ENCODE measurements around the gene RPAP2. TPM values are rescaled to one million over a fixed set of nuclear protein-coding genes. Genes with fewer than 3 reads are reported as not detected.
"Not testable (repeated sequence)": the region's sequence is repeated elsewhere in the genome, so short reads cannot be mapped to it uniquely, and the experiment has no call there.

RPAP2 gene
- total RNA-seq, 2 experiments from 2014 or later: 31.5 to 32.2 TPM

- intact Hi-C loops (cut with micrococcal nuclease): no loop called here
- H3K27ac Mint-ChIP-seq: no peak overlapping the region
Measured at GRCh38 chr1:92380867-92381266, 82.0 kb downstream of the RPAP2 start.

GRCh38 chr1:92393966-92394365 lies 95.1 kb downstream of the RPAP2 start:
- CTCF ChIA-PET; H3K27ac Mint-ChIP-seq; H3K4me3 Mint-ChIP-seq; H3K4me1 Mint-ChIP-seq (ENCODE audit: low read depth); ATAC-seq; intact Hi-C loops (cut with micrococcal nuclease); DNase-seq; POLR2A ChIA-PET; H3K27me3 Mint-ChIP-seq: not testable (repeated sequence)
- Mint-ChIP-seq H3K9me3 (peaks cover 36% of the 10 kb centered on the region), H3K36me3 (ENCODE audit: low read depth) (peaks cover 24% of the 10 kb centered on the region)

More at GRCh38 chr1:92380867-92381266, 82.0 kb downstream of the RPAP2 start:
- H3K4me1 Mint-ChIP-seq (ENCODE audit: low read depth): peaks cover 6% of the 10 kb centered on the region
- TF ChIP-seq CTCF (IDR thresholded peaks at IDR 0.05): no peak
- DNase-seq (no peak), ATAC-seq (no peak)
- H3K4me3 Mint-ChIP-seq: no peak overlapping the region
- CTCF ChIA-PET: interaction anchor here (0.6 kb wide), 1 partner anchor 259 kb away, joined by 3 read pairs; no protein-coding TSS in a partner anchor
- POLR2A ChIA-PET: no interaction called here
- no peaks in the 10 kb centered on the region for H3K27me3 Mint-ChIP-seq
- H3K9me3 Mint-ChIP-seq: no peaks in the 10 kb centered on the region
- H3K36me3 Mint-ChIP-seq (ENCODE audit: low read depth): peaks cover 31% of the 10 kb centered on the region

- ATAC-seq (no peak), DNase-seq (no peak)
- Mint-ChIP-seq H3K4me1 (ENCODE audit: low read depth) (no peaks in the 10 kb centered on the region), H3K4me3 (no peak overlapping the region), H3K27me3 (no peaks in the 10 kb centered on the region), H3K27ac (no peak overlapping the region), H3K36me3 (ENCODE audit: low read depth) (peaks cover 1% of the 10 kb centered on the region), H3K9me3 (peaks cover 13% of the 10 kb centered on the region)
- ChIA-PET CTCF (no interaction called here), POLR2A (interaction anchor here (0.8 to 1.0 kb wide), 2 partner anchors 11 to 23 kb away, joined by 3 read pairs; no protein-coding TSS in a partner anchor)
- TF ChIP-seq CTCF (IDR thresholded peaks at IDR 0.05): no peak
- intact Hi-C loops (cut with micrococcal nuclease): no loop called here
Measured at GRCh38 chr1:92398519-92398918, 99.7 kb downstream of the RPAP2 start.

- Mint-ChIP-seq H3K36me3 (ENCODE audit: low read depth) (peaks cover 2% of the 10 kb centered on the region), H3K9me3 (peaks cover 10% of the 10 kb centered on the region), H3K4me3 (no peak overlapping the region), H3K27me3 (no peaks in the 10 kb centered on the region), H3K27ac (no peak overlapping the region), H3K4me1 (ENCODE audit: low read depth) (no peaks in the 10 kb centered on the region)
- CTCF ChIA-PET: no interaction called here
- intact Hi-C loops (cut with micrococcal nuclease): no loop called here
- DNase-seq (no peak), ATAC-seq (no peak)
- POLR2A ChIA-PET: interaction anchor here (0.8 to 1.0 kb wide), 2 partner anchors 10 to 24 kb away, joined by 3 read pairs; no protein-coding TSS in a partner anchor
- TF ChIP-seq CTCF (IDR thresholded peaks at IDR 0.05): no peak
Measured at GRCh38 chr1:92399076-92399475, 100.2 kb downstream of the RPAP2 start.

- intact Hi-C loops (cut with micrococcal nuclease): no loop called here
- no peak for DNase-seq
- CTCF ChIA-PET: interaction anchor here (1.2 kb wide), 1 partner anchor 36 kb away, joined by 3 read pairs; no protein-coding TSS in a partner anchor
- H3K4me1 Mint-ChIP-seq (ENCODE audit: low read depth): no peaks in the 10 kb centered on the region
- no peaks in the 10 kb centered on the region for H3K27me3 Mint-ChIP-seq
- no peak for ATAC-seq
- H3K27ac Mint-ChIP-seq: no peak overlapping the region
- H3K36me3 Mint-ChIP-seq (ENCODE audit: low read depth): peaks cover 4% of the 10 kb centered on the region
- no peak for TF ChIP-seq CTCF (IDR thresholded peaks at IDR 0.05)
- POLR2A ChIA-PET: no interaction called here
- no peak overlapping the region for H3K4me3 Mint-ChIP-seq
- H3K9me3 Mint-ChIP-seq: peaks cover 8% of the 10 kb centered on the region
Measured at GRCh38 chr1:92404661-92405060, 105.8 kb downstream of the RPAP2 start.
